ENCODE results near the gene JPT2. TPM values are rescaled to one million over a fixed set of nuclear protein-coding genes. Genes with fewer than 3 reads are reported as not detected.

JPT2 gene
- total RNA-seq, 4 donors from 2014 or later, result 20.8 to 57.5 (median 38.2) TPM

GRCh38 chr16:1656808-1657617 is 21.1 kb upstream of the JPT2 start:
- Histone ChIP-seq H3K4me1 (peaks cover 0 to 3% (median 0%) of the 10 kb centered on the region in 4 donors), H3K36me3 (peaks cover 66 to 100% (median 93%) of the 10 kb centered on the region in 4 donors), H3K27ac (replicated peaks in 1 of 4) (no peak overlapping the region), H3K9me3 (no peaks in the 10 kb centered on the region), H3K4me3 (no peak overlapping the region), H3K27me3 (no peaks in the 10 kb centered on the region)
- DNase-seq (ENCODE audit: extremely low spot score), result no peak
- WGBS, result 91% methylated on average over 21 of the region's 24 CpGs
- TF ChIP-seq POLR2AphosphoS5 (IDR thresholded peaks at IDR 0.05), result no peak
- no peak for TF ChIP-seq POLR2A (IDR thresholded peaks at IDR 0.05; ENCODE audit: low read depth)
- no peak for TF ChIP-seq EP300 (IDR thresholded peaks at IDR 0.05)
- TF ChIP-seq CTCF (IDR thresholded peaks at IDR 0.05), result no peak
- intact Hi-C loops (cut with DNase I), result no loop called here

GRCh38 chr16:1657841-1658240 is 20.2 kb upstream of the JPT2 start:
- intact Hi-C loops (cut with DNase I), result no loop called here
- Histone ChIP-seq H3K36me3 (peaks cover 70 to 100% (median 93%) of the 10 kb centered on the region in 4 donors), H3K27me3 (no peaks in the 10 kb centered on the region), H3K9me3 (no peaks in the 10 kb centered on the region), H3K4me3 (no peak overlapping the region), H3K27ac (replicated peaks in 1 of 4) (no peak overlapping the region), H3K4me1 (peaks cover 0 to 3% (median 0%) of the 10 kb centered on the region in 4 donors)
- 98% methylated on average over 10 of the region's 13 CpGs for WGBS
- no peak for DNase-seq (ENCODE audit: extremely low spot score)
- TF ChIP-seq EP300 (IDR thresholded peaks at IDR 0.05) (no peak), POLR2A (IDR thresholded peaks at IDR 0.05; ENCODE audit: low read depth) (no peak), CTCF (IDR thresholded peaks at IDR 0.05) (no peak), POLR2AphosphoS5 (IDR thresholded peaks at IDR 0.05) (no peak)

GRCh38 chr16:1659031-1659430 is 19.0 kb upstream of the JPT2 start:
- Histone ChIP-seq H3K27me3 (no peaks in the 10 kb centered on the region), H3K36me3 (peaks cover 68 to 100% (median 94%) of the 10 kb centered on the region in 4 donors), H3K4me1 (peaks cover 0 to 3% (median 0%) of the 10 kb centered on the region in 4 donors), H3K4me3 (no peak overlapping the region), H3K27ac (replicated peaks in 1 of 4) (no peak overlapping the region), H3K9me3 (no peaks in the 10 kb centered on the region)
- no peak for TF ChIP-seq CTCF (IDR thresholded peaks at IDR 0.05)
- WGBS, result 84% methylated on average over 5 of the region's 5 CpGs
- intact Hi-C loops (cut with DNase I), result no loop called here
- DNase-seq (ENCODE audit: extremely low spot score), result no peak

GRCh38 chr16:1661826-1662225 is 16.3 kb upstream of the JPT2 start:
- no peak for DNase-seq (ENCODE audit: extremely low spot score)
- Histone ChIP-seq H3K4me3 (no peak overlapping the region), H3K9me3 (no peaks in the 10 kb centered on the region), H3K4me1 (peaks cover 0 to 3% (median 0%) of the 10 kb centered on the region in 4 donors), H3K27me3 (no peaks in the 10 kb centered on the region), H3K36me3 (peaks cover 65 to 100% (median 94%) of the 10 kb centered on the region in 4 donors), H3K27ac (replicated peaks in 1 of 4) (no peak overlapping the region)
- WGBS, result 91% methylated on average over 2 of the region's 2 CpGs
- intact Hi-C loops (cut with DNase I), result no loop called here
- TF ChIP-seq EP300 (IDR thresholded peaks at IDR 0.05) (no peak), POLR2A (IDR thresholded peaks at IDR 0.05; ENCODE audit: low read depth) (no peak), POLR2AphosphoS5 (IDR thresholded peaks at IDR 0.05) (no peak), CTCF (IDR thresholded peaks at IDR 0.05) (no peak)

Data from esophagus muscularis mucosa (tissue), 4 donors.